Measurements from ENCODE around the gene COA6.
"Not testable (repeated sequence)": the region's sequence is repeated elsewhere in the genome, so short reads cannot be mapped to it uniquely, and the experiment has no call there.

Gene COA6

DNA sequence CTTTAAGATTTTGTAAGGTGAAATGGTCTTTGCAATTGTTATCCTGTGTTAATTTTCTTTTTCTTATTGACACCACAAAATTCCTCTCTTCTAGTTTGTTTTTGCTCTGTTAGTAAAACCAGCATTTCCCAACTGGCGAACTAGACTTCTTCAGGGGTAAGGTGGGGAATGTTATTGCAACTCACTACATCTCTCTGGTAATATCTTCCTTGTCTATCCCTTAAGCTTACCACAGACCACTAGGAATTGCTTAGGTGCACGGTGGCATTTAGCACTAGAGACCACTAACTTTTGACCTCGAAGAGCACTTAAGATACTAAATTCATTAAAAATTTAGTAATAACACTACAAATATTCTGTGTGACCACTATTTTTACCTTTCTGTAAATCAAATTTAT is 4.2 kb upstream of the COA6 start:
- no peak for DNase-seq (ENCODE audit: low read depth in 2 of 2)

- no peak for DNase-seq (ENCODE audit: low read depth in 2 of 2)
These were observed 3.5 kb upstream of the COA6 start for GRCh38 chr1:234369784-234370183.

- no peak for DNase-seq (ENCODE audit: low read depth in 2 of 2)
These were observed 1.8 kb upstream of the COA6 start for GRCh38 chr1:234371414-234371813.

GRCh38 chr1:234372011-234372757 is 1.1 kb upstream of the COA6 start:
- DNase-seq (ENCODE audit: low read depth in 2 of 2), result no peak

- no peak for DNase-seq (ENCODE audit: low read depth in 2 of 2)
These were observed 651 bp downstream of the COA6 start for GRCh38 chr1:234373959-234374254.

GRCh38 chr1:234375672-234376071 is 2.4 kb downstream of the COA6 start:
- DNase-seq (ENCODE audit: low read depth in 2 of 2), result no peak

DNA sequence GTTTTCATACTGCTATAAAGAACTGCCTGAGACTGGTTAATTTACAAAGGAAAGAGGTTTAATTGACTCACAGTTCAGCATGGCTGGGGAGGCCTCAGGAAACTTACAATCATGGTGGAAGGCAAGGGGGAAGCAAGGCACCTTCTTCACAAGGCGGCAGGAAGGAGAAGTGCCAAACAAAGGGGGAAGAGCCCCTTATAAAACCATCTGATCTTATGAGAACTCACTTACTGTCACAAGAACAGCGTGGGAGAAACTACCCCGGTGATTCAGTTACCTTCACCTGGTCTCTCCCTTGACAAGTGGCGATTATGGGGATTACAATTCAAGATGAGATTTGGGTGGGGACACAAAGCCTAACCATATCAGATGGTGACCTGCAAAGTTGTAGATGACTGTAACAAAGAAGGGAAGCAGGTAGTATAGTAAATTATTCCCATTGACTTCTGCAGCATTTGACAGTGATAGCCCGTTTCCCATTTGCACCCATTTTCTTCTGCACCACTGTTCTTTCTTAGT is 6.4 kb downstream of the COA6 start:
- DNase-seq (ENCODE audit: low read depth in 2 of 2), result not testable (repeated sequence)

DNA sequence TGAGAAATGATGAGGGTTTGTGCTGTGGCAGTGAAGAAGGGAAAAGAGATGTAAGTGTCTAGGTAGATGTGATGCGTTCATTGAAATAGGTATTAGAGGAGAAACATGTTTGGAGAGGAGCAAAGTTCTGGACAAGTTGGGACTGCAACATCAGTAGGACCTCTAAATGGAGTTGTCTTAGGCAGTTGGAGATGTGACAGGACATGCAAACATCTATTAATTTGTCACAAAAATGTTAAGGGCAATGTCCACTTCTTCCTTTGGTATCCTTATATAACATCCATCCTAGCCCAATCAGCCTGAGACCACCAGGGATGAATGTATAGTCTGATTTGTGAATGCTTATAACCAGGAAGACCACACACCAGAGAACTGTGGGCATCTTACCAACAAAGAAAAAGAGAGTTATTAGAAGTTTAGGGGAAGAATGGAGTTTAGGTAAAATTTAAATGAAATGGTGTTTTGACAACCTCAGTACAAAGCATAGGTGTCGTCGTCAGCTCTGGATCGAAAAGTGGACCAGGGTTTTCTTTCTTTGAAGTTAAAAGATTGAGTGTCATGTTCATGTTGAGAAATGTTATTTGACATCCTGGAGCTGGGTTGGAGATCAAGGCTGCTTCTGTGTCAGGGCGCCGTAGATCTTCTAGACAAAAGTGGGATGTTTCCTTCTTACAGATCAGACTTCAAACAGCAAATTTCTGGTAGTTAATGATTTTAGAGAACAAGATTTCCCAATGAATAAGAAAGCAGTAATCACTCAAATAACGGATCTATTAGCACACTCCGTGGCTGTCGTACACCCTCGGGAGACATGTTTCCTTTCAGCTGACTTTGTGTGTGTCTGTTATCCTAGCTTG is 8.7 kb downstream of the COA6 start:
- no peak for DNase-seq (ENCODE audit: low read depth in 2 of 2)

DNA sequence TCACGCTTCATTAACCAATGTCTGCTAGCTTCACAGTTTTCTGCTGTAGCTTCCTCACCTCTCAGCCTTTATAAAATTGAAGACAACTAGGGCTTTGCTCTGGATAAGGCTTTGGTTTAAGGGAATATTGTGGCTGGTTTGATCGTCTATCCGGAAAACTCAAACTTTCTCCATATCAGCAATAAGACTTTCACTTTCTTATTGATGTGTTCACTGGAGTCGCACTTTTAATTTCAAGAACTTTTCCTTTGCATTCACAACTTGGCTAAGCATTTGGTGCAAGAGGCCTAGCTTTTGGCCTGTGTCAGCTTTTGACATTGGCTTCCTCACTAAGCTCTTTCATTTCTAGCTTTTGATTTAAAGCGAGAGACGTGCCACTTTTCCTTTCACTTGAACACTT is 12.9 kb downstream of the COA6 start:
- DNase-seq (ENCODE audit: low read depth in 2 of 2), result no peak

DNA sequence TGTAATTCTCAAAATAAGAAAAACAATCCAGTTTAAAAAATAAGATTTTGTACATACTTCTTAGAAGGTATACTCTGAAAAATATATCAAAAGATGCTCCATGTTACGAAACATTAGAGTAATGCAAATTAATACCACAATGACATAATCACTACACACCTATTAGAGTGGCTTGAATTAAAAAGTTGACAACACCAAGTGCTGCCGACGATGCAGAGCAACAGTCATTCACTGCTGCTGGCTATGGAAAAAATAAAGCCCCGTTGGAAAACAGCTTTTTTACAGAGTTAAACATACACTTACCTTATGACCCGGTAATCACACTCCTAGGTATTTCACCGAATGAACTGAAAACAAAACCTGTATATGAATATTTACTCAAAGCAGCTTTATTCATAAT is 14.8 kb downstream of the COA6 start:
- no peak for DNase-seq (ENCODE audit: low read depth in 2 of 2)

GRCh38 chr1:234393190-234393589 is 19.9 kb downstream of the COA6 start:
- DNase-seq (ENCODE audit: low read depth in 2 of 2), result no peak

- DNase-seq (ENCODE audit: low read depth in 2 of 2), result no peak
These were observed 22.0 kb downstream of the COA6 start for GRCh38 chr1:234395297-234395696.

- no peak for DNase-seq (ENCODE audit: low read depth in 2 of 2)
These were observed 22.8 kb downstream of the COA6 start for GRCh38 chr1:234396092-234396491.

GRCh38 chr1:234396871-234397270 is 23.6 kb downstream of the COA6 start:
- no peak for DNase-seq (ENCODE audit: low read depth in 2 of 2)

DNA sequence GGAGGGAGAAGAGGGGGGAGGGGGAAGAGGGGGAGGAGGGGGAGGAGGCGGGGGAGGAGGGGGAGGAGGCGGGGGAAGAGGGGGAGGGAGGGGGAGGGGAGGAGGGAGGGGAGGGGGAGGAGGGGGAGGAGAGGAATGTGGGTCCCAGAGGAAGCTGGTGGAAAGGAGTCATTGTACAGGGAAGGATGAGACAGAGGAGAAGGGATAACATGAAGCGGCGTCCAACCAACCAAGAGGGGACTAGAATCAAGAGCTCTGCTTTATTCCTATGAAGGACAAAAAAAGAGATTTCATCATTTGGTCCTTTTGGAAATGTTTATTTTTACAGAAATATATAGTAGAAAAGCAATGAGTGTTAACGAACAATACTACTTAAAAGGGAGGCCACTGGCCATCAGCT is 24.5 kb downstream of the COA6 start:
- DNase-seq (ENCODE audit: low read depth in 2 of 2), result no peak

DNA sequence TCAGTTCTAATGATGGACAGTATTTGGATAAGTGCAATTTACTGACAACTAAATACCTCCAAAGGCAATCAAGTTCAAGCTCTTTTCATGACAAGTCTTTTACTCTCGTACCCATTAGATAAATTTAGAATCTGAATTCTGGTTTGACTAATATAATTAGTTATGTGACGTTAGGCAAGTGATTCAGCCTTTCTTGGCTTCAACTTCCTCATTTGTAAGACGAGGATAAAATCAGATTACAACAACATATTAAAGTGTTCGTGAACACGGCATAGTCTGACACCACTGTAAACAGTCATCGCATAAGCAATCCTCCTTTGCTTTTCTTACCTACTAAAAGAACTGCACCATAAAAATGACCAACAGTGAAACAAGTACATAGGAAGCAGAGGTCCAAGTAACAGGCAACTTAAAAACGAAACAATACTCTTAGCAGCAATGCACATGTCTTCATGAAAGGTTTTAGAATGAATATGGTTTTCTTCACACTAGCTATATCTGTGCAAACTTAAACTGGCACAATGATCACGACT is 25.7 kb downstream of the COA6 start:
- DNase-seq (ENCODE audit: low read depth in 2 of 2), result no peak

DNA sequence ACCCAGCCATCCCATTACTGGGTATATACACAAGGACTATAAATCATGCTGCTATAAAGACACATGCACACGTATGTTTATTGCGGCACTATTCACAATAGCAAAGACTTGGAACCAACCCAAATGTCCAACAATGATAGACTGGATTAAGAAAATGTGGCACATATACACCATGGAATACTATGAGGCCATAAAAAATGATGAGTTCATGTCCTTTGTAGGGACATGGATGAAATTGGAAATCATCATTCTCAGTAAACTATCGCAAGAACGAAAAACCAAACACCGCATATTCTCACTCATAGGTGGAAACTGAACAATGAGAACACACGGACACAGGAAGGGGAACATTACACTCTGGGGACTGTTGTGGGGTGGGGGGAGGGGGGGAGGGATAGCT is 26.3 kb downstream of the COA6 start:
- not testable (repeated sequence) for DNase-seq (ENCODE audit: low read depth in 2 of 2)

DNA sequence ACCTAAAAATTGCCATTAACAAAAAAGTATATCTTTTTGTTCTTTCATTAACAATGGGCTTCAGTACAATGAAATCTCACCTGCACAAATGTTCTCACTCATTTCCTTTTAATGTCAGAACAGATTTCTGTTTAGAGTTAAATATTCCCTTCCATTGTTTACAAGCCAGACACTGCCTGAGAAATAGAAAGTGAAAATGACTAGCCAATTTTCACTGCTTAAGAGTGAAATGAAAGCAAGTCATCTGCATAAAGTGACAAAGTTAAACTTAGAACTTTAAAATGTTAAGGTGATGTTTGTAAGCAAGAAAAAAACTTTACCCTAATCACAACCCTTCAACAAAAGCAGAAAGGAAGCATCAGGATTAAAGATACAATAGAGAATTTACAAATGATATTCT is 27.5 kb downstream of the COA6 start:
- DNase-seq (ENCODE audit: low read depth in 2 of 2), result no peak

GRCh38 chr1:234401658-234402057 is 28.4 kb downstream of the COA6 start:
- no peak for DNase-seq (ENCODE audit: low read depth in 2 of 2)

DNA sequence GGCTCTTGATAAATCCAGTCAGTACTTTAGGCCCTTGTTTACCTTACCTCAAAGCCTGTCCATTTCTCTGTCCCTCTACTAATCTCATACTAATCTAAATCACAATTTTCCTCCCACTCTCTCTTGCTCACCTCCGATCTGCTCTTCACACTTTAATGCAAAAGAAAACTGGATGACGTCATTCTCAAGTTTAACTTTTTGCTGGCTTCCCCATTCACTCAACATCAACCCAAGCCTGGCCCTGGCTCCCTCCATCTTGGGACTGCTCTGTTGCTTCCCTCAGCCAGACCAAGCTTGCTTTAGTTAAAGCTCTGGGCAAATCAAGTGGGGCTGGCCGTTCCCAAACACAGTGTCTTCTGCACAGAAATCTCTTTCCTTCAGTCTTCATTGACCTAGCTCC is 29.7 kb downstream of the COA6 start:
- DNase-seq (ENCODE audit: low read depth in 2 of 2), result no peak

GRCh38 chr1:234405676-234406075 is 32.4 kb downstream of the COA6 start:
- no peak for DNase-seq (ENCODE audit: low read depth in 2 of 2)

DNA sequence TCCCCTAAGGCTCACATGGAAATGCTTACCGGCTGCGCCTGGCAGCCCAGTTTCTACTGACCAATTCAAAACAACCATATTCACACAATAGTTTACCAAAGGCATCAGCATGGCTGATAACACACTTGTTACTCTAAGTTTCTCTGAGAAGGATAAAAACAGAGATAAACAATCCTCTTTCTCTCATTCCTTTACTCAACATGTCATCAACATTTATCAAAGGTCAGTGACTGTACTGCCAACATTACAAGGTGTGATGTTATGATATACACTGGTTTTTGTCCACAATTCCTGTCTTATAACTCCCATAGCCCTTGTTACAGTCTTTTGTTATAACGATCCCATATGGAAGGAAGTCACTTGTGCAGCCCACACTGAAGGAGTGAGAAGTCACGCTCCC is 33.6 kb downstream of the COA6 start:
- no peak for DNase-seq (ENCODE audit: low read depth in 2 of 2)

- DNase-seq (ENCODE audit: low read depth in 2 of 2), result no peak
These were observed 35.5 kb downstream of the COA6 start for GRCh38 chr1:234408757-234409156.
